NCI-H2029 (cell line): Measurements from ENCODE around the gene SYNM.

ENCODE experiments used
- DNase-seq: peaks from one replicate; lab custom pipeline; 2025; lab: John Stamatoyannopoulos, UW

The SYNM gene

GRCh38 chr15:99124641-99125040 is 19.8 kb downstream of the SYNM start:
- no peak for DNase-seq

- DNase-seq, result no peak
Observed at GRCh38 chr15:99125061-99125891, 20.4 kb downstream of the SYNM start.

GRCh38 chr15:99126131-99126588 is 21.3 kb downstream of the SYNM start:
- DNase-seq, result no peak

- DNase-seq, result no peak
Observed at GRCh38 chr15:99126930-99127329, 22.1 kb downstream of the SYNM start.

- DNase-seq, result no peak
Observed at GRCh38 chr15:99127773-99128172, 22.9 kb downstream of the SYNM start.

- DNase-seq, result no peak
Observed at GRCh38 chr15:99128411-99128810, 23.5 kb downstream of the SYNM start.

GRCh38 chr15:99129644-99130043 is 24.8 kb downstream of the SYNM start:
- no peak for DNase-seq

GRCh38 chr15:99130314-99130713 is 25.4 kb downstream of the SYNM start:
- DNase-seq, result no peak

- no peak for DNase-seq
Observed at GRCh38 chr15:99130765-99131440, 26.0 kb downstream of the SYNM start.

GRCh38 chr15:99131441-99132023 is 26.7 kb downstream of the SYNM start:
- no peak for DNase-seq

- DNase-seq, result no peak
Observed at GRCh38 chr15:99132122-99132521, 27.2 kb downstream of the SYNM start.

- no peak for DNase-seq
Observed at GRCh38 chr15:99132634-99133287, 27.9 kb downstream of the SYNM start.

- DNase-seq, result no peak
Observed at GRCh38 chr15:99134317-99134821, 29.5 kb downstream of the SYNM start.

- peak; percentile 19 for DNase-seq
Observed at GRCh38 chr15:99135194-99135593, 30.3 kb downstream of the SYNM start.

GRCh38 chr15:99137111-99137546 is 32.2 kb downstream of the SYNM start:
- peak; percentile 81 for DNase-seq

- DNase-seq, result no peak
Observed at GRCh38 chr15:99137877-99138276, 33.0 kb downstream of the SYNM start.

- DNase-seq, result no peak
Observed at GRCh38 chr15:99138491-99138982, 33.7 kb downstream of the SYNM start.

GRCh38 chr15:99139276-99139675 is 34.4 kb downstream of the SYNM start:
- DNase-seq, result no peak

- no peak for DNase-seq
Observed at GRCh38 chr15:99140590-99140989, 35.7 kb downstream of the SYNM start.

- no peak for DNase-seq
Observed at GRCh38 chr15:99141943-99142342, 37.1 kb downstream of the SYNM start.

GRCh38 chr15:99142562-99142961 is 37.7 kb downstream of the SYNM start:
- no peak for DNase-seq

- no peak for DNase-seq
Observed at GRCh38 chr15:99143242-99143641, 38.4 kb downstream of the SYNM start.
